Occipital lobe (tissue), 2 donors: ENCODE results near the gene NOXO1. TPM values are rescaled to one million over a fixed set of nuclear protein-coding genes. Genes with fewer than 3 reads are reported as not detected.

Source experiments
- DNase-seq: peaks from one replicate; lab custom pipeline; 2025; lab: John Stamatoyannopoulos, UW
- total RNA-seq: library from RNA; depleted of rRNA; stranded (reverse); fragments of >200 nt; gene quantifications from one replicate; pipeline ENCODE4 v1.2.3, GENCODE V29; 2014

The NOXO1 gene, protein sequence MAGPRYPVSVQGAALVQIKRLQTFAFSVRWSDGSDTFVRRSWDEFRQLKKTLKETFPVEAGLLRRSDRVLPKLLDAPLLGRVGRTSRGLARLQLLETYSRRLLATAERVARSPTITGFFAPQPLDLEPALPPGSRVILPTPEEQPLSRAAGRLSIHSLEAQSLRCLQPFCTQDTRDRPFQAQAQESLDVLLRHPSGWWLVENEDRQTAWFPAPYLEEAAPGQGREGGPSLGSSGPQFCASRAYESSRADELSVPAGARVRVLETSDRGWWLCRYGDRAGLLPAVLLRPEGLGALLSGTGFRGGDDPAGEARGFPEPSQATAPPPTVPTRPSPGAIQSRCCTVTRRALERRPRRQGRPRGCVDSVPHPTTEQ
- 0.78 TPM for total RNA-seq

DNA sequence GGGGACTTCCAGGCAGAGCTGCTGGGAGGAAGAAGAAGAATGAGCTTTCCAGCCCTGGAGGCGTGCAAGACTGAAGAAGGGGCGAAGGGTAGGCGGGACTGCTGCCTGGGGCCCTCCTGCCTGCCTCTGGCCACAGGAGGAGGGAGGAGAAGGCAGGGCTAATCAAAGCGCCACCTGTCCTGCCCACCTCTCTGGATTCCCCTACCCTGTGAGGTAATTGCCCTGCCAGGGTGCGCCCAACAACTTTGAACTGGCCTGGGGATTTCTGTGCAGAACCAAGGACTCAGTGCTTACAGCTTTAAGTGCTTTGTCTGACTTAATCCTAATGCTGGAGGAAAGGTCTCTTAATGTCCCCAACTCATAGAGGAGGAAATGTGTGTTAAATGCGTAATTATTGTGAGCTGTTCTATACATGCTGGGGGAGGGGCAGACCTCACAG, at the start of gene NOXO1:
Gene NOXO1, minus strand, starts transcription at position 72 of the 439 bp plus-strand sequence. CDS start 290 bp downstream, outside the sequence.
- no peak for DNase-seq

DNA sequence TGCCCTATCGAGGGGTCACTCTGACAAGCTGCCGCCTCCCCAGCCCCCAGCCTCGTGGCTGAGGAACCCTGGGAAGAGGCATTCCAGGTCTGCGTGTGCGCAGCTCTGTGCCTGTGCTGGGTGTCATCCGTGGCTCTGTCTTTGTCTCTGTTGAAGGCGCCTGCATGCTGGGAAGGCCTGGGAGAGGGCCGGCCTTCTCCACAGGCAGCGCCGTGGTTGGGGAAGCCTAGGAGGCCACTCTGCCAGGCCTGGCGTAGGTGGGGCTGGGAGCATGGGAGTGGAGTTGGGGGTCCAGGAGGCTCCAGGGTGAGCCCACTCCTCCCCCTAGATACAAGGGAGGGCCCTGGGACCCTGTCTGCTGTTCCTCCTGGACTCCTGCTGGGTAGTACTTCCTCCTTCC, 48.8 kb upstream of the NOXO1 start:
- no peak for DNase-seq

DNA sequence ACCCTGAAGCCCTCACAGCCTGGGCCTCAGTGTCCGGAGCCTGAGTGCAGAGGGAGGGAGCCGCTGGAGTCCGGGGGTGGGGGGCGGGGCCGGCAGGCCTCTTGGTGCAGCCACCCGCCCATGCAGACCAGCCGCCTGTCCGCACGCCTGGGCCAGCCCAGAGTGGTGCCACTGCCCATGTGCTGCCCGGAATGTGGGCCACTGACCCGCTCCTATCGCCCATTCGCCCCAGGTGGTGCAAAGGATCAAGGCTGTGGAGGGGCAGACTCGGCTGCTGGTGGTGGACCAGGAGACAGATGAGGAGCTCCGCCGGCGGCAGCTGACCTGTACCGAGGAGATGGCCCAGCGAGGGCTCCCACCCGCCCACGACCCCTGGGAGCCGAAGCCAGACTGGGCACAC, 48.1 kb upstream of the NOXO1 start:
- DNase-seq: no peak

DNA sequence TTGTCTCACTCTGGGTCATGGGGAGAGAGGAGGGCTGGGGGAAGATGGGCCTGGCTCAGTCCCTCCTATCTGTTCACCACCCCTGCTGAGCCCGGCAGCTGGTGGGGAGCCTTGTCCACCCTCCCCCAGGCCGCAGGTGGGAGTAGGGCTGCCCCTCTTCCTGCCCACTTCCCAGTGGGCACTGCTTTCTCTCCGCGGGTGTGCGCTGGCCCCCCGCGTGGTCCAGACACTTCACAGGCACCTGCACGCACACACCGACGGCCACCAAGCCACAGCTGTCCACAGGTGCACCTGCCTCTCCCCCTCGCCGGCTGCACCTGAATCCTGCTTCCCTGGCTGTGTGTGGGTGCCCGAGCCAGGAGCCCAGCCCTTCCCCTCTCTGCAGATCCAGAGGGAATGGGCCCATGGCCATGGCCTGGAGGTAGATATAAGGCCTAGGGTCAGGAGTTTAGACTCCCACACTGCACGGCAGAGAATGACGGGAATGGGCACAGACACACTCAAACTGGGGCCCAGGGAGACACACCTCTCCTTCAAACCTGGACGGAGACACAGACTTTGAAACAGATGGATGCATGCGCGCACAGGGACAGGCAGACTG, 47.5 kb upstream of the NOXO1 start:
- no peak for DNase-seq

DNA sequence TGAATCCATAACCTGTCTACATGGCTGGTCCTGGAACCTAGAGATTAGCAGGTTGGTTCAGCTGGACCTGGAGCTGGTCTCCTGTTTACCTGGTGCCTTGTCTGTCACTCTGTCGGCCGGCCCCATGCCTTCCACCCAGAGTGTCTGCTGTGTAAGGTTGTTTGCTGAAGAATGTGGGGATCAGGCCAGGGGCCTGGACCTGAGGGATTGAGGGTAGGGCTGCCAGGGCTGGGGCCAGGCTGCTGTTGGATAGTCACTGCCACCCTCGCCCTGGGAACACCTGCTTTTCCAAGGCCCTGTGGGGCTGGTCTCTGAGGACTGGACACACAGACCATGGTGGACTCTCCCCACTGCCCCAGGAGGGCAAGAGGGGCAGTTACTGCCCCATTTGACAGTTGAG, 46.9 kb upstream of the NOXO1 start:
- DNase-seq: no peak

DNA sequence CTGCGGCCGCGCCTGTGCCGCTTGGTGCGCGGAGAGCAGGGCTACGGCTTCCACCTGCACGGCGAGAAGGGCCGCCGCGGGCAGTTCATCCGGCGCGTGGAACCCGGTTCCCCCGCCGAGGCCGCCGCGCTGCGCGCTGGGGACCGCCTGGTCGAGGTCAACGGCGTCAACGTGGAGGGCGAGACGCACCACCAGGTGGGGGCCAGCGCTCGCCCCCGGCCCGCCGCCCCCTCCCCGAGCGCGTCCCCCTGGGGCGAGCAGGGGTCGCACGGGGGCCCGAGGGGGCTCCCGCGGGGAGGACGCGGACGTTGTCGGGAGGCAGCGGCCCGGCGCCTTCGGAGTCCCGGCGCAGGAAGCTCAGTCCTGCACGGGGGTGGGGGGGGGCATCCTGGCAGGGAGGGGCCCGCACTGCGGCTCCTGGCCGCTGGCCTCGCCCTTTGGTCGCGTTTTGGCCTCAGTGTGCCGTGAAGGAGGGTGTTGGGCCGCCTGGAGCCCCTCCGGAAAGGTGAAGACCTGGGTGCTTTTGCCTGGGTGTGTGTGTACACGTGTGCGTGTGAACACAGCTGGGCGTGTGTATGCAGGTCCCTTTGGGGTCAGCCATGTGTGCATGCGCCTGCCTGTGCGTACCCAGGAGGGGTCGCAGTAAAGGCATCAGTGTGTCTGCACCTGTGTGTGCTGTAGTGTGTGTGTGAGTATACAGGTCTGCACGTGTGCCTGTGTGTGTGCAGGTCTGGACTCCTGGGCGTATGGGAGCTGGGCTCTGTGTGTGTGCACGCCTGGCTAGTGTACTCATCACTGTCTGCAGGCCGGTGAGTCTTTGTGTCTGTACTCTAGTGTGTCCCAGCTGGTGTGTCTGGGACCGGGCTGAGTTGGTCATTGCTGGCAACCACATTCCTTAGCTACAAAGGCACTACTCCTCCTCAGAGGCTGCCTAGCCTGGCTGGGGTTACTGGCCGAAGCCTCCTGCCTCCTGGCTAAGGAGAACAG, 46.0 kb upstream of the NOXO1 start:
- DNase-seq: no peak

DNA sequence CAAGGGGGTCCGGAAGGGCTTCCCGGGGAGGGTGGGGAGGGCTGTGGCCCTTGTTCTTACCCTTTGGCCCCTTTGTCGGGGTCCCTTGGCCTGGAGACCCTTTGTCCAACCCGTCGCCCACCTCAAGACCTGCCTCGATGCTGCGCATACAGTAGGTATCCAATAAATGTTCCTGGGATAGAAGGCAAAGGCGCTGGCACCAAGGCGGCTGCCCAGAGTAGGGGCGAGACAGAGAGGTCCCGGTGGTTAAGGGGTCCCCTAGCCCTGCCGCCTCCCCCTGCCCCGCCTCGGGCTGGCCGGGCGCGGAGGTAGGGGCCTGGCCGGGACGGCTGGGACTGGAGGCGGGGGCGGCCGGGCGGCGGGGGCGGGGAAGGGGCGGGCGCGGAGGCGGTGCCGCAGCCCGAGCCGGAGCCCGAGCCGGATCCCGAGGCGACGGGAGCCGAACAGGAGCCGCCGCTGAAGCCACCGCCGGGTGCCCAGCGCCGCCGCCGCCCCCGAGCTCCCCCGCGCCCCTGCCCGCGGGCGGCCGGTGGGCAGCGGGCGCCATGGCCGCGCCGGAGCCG, 45.3 kb upstream of the NOXO1 start, which contains the start of gene NHERF2:
Gene NHERF2, plus strand, starts transcription at position 442 of the 563 bp plus-strand sequence. Its CDS starts 104 bp downstream, at position 546.
- DNase-seq: no peak

DNA sequence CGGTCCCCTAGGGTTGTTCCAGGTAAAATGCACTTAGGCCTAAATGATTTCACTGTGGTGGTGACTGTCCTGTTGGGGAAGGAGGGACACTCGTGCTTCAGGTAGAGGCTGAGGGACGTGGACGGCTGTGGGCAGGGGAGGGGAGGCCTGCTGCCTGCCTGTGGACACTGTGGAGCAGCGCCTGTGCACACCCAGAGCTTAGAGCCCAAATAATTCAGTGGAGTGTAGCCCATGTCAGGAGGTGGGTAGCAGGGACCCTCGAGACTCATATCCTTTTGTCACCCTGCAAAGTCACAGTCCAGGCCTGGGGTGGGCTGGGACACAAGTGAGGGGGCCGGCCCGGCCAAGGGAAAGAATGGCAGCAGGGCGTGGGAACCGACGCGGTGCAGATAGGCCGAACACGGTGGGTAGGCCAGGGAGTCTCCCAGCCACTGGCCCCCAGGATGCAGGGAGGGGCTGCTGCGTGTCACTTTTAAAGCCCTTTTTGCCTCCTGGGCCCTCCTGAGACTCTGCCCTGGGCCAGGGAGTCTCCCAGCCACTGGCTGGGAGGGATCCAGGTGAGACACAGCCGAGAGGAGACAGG, 44.7 kb upstream of the NOXO1 start:
- DNase-seq: no peak

DNA sequence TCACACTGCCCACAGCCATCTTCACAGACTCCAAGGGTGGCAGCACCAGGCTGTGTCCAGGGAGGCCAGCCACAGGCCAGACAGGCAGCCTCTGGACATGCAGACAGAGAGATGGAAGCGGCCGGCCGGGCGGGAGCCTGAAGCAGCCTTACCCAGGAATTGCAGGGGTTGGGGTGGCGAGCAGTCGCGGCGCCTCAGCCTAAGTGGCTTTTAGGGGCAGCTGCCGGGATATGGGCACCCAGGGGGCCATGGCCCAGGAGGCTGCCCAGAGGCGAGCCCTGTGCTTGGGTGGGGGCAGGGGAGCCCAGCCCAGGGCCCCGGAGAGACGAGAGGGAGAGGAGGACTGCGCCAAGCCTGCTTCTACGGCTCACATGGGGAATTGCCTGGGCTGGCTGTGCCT, 44.0 kb upstream of the NOXO1 start:
- DNase-seq: no peak

DNA sequence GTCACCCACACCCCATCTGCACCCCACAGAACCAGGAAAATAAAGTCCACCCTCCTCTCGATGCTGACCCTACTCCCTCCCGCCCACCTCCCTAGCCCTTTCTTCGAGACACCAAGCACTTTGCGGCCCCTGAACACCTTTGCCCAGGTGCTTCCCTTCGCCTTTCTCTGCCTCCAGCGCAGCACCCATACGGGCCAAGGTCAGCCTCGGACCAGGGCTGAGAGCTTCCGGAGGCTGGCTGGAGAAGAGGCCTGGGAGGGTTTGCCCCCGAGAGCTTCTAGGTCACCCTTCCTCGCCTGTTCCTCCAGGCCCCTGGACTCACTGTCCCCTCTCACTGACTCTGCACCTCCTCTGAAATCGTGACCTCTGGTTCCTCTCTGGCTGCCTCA, 42.8 kb upstream of the NOXO1 start:
- no peak for DNase-seq

DNA sequence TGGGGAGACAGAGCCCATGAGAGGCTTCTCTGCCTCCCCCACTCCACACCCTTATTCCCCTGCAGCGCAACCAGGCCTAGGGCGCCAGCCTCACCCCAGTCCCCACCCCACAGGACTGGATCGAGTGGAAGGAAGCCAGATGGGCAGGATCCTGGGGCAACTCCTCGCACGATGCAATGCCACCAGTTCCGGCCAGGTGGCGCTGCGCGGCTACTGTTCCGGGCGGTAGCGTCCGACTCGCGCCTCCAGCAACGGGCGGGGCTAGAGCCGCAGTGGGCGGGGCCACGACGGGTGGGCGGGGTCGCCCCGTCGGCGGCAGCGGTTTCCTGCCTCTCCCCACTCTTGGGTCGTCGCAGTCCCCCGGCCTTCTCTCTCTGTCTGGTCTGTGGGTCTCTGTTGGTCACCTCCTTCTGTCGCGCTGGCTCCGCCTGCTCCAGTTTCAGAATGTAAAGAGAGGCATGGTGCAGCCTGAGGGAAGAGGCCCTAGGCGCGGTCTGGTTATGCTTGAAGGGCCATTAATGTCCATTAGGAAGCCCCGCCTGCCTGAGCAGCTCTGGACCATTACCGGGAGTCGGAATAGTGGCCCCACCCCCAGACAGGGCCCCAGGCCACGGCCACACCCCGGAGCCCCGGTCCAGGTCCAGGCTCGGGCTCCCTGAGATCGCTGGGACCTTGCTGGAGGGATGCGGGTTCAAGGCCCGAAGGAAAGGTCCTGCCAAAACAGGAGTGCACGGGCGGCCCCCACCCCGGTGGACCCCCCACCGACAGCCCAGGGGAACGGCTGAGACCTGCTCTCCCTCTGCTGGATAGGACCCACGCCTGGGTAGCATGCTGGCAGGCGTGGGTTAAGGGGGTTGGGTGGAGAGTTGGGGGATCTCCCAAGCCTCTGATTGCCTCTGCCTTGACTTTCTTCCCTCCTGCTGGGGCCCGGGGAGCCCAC, 42.1 kb upstream of the NOXO1 start:
- DNase-seq: peak; percentile 87

DNA sequence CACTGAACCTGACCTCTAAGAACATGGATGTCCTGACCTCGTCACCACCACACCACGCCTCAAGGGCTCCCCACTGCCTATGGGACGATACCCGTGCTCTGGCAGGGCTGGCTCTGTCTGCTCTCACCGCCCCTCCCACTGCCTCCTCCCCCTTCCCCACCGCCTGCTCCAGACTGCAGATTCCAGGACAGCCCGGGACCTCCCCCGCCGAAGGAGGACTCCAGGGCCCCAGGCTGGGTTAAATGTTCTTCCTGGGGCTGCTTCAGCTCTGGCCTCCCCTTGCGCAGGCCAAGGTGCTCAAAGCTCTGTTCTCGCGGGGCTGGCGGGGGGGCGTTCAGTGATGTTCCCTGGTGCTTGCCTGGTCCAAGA, 41.4 kb upstream of the NOXO1 start:
- DNase-seq: no peak

DNA sequence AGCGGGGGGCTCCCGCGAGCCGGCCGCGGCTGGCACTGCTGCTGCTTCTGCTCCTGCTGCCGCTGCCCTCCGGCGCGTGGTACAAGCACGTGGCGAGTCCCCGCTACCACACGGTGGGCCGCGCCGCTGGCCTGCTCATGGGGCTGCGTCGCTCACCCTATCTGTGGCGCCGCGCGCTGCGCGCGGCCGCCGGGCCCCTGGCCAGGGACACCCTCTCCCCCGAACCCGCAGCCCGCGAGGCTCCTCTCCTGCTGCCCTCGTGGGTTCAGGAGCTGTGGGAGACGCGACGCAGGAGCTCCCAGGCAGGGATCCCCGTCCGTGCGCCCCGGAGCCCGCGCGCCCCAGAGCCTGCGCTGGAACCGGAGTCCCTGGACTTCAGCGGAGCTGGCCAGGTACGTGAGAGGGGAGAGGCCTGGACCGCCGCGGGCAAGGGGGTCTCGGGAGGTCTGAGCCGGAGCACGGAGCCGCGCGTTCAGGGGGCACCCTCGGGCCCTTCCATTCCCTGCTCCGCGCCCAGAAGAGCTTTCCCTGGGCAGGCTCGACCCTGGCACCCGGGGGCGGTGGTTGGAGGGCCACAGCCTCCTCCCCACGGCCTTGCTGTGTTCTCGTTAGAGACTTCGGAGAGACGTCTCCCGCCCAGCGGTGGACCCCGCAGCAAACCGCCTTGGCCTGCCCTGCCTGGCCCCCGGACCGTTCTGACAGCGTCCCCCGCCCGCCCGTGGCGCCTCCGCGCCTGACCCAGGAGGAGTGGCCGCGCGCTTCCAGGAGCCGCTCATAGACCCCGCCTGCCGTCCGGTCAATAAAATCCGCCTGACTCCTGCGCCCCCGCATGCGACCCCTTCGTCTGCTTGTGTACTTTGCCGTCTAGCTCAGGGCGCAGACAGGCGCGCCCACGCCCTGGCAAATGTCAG, 38.9 kb upstream of the NOXO1 start:
- no peak for DNase-seq

DNA sequence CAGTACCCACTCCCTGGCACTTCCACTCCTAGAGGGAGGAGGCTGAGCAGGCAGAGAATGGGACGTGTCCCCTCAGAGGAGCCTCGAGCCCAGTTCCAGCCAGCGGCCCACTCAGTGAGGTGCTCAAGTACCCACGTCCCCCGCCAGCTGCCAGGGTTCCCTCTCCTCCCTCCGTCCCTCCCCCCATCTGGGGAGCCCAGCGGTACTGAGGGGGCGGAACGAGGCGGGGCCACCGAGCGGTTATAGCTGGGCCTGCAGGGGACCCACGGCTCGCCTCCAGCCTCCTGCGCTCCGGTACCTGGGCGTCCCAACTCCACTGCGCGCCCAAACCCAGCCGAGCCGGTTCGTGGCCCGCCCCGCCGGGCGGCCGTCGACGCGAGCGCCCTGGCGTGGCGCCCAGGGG, 38.2 kb upstream of the NOXO1 start, which contains the start of gene NPW:
Gene NPW, plus strand, starts transcription at position 268 of the 403 bp plus-strand sequence.
- no peak for DNase-seq

DNA sequence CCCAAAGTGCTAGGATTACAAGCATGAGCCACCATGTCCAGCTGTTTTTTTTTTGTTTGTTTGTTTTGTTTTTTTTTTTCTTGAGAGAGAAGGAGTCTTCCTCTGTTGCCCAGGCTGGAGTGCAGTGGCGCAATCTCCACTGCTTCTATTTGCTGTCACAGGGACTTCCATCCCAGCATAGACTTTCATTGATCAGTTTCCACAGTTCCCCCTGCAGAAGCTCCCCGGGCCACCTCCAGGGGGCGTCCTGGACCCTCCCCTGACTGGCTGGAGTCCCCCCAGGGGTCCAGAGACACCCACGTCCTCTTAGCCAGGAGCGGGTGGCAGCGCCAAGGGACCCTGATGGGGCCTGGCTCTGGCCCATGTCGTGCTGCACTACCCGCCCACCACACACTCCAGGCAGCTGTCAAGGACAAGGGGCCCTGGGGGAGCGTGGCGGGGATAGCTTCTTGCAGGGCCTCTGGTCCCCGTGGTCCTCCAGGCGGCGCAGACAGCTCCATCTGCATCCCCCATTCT, 35.2 kb upstream of the NOXO1 start:
- DNase-seq: no peak

DNA sequence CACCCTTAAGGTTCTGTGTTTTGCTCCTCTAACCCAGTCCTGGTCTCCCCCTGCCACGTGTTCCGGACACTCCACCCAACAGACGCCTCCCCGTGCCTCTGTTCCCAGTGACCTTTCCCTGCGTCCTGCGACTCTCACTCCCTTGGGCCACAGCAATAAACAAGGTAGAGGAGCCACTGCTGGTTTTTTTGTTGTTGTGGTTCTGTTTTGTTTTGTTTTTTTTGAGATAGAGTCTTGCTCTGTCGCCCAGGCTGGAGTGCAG, 34.6 kb upstream of the NOXO1 start:
- DNase-seq: no peak

DNA sequence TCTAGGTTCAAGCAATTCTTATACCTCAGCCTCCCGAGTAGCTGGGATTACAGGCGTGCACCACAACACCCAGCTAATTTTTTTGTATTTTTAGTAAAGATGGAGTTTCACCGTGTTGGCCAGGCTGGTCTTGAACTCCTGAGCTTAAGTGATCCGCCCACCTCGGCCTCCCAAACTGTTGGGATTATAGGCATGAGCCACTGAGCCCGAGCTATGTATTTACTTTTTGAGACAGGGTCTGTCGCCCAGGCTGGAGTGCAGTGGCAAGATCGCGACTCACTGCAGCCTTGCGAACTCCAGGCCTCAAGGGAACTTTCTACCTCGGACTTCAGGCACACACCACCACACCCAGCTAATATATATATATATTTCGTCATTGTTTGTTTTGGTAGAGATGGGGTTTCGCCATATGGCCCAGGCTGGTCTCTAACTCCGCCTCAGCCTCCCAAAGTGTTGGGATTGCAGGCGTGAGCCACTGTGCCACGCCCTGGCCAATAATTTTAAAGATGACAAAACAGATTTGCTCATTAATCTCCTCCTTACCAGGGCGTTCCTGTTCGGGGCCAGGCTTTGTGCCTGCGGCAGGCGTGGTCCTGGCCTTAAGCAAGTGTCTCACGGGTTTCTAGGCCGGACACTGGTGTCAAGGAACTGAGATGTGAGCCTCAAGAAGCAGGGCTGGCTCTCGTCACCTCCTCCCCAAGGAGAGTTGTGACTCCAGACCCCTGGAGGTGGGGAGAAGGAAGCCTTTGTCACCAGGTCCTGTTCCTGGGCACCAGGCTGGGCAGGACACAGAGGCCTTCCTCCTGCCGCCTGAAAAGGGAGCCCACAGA, 34.1 kb upstream of the NOXO1 start:
- DNase-seq: no peak

DNA sequence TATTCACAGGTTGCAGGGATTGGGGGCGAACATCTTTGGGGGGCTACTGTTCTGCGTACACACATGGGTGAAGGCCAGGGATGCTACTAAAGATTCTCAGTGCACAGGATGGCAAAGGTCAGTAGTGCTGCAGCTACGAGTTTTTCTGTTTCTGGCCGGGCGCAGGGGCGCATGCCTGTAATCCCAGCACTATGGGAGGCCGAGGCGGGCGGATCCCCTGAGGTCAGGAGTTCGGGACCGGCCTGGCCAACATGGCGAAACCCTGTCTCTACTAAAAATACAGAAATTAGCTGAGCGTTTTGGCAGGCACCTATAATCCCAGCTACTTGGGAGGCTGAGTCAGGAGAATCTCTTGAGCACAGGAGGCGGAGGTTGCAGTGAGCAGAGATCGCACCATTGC, 32.3 kb upstream of the NOXO1 start:
- no peak for DNase-seq
